HL-60 (cell line): ENCODE results near the gene TRIM17.

Source experiments
- CTCF ChIP-seq: IDR thresholded peaks from one replicate; pipeline ENCODE4 v1.5.1; 2011; ENCODE audit warnings: low read length, control low read depth, inconsistent platforms; ENCODE audit not compliant: insufficient read depth
- GABPA ChIP-seq: IDR thresholded peaks from 2 replicates; pipeline ENCODE4 v1.6.1; 2012; ENCODE audit warnings: low read depth
- POLR2AphosphoS5 ChIP-seq: IDR thresholded peaks from 2 replicates; pipeline ENCODE4 v1.6.1; 2012; ENCODE audit warnings: low read depth
- REST ChIP-seq: IDR thresholded peaks from 2 replicates; pipeline ENCODE4 v1.6.1; 2012; ENCODE audit warnings: low read depth; ENCODE audit not compliant: insufficient replicate concordance

- no peak for TF ChIP-seq CTCF
- no peak for TF ChIP-seq POLR2AphosphoS5
- no peak for TF ChIP-seq REST
- TF ChIP-seq GABPA: no peak
Observed at GRCh38 chr1:228454238-228454637, 37.6 kb upstream of the TRIM17 start.
